ENCODE results near the gene ARL3. TPM values are rescaled to one million over a fixed set of nuclear protein-coding genes. Genes with fewer than 3 reads are reported as not detected.

ARL3 gene
- total RNA-seq, 1 donor from 2014 or later: 4.4 TPM

Other genes starting within 250 kb of the ARL3 start
- gene ACTR1A, start 211.7 kb downstream of the ARL3 start, total RNA-seq: 143 and 183 TPM in 2 replicates
- gene SUFU, start 210.4 kb downstream of the ARL3 start, total RNA-seq: 3.1 and 6.4 TPM in 2 replicates
- gene TRIM8, start 69.9 kb downstream of the ARL3 start, total RNA-seq: 38.4 and 82.4 TPM in 2 replicates
- 6.8 and 6.9 TPM in 2 replicates for gene SFXN2, start 239 bp upstream of the ARL3 start, total RNA-seq
- 35.8 and 81.3 TPM in 2 replicates for gene WBP1L, start 29.6 kb upstream of the ARL3 start, total RNA-seq
- under 0.01 TPM in 1 of 2 replicates, not detected in the other for gene CYP17A1, start 123.0 kb upstream of the ARL3 start, total RNA-seq
- 25.4 and 52.6 TPM in 2 replicates for gene BORCS7, start 139.9 kb upstream of the ARL3 start, total RNA-seq
- gene AS3MT, start 155.1 kb upstream of the ARL3 start, total RNA-seq: 0.64 and 0.76 TPM in 2 replicates
- 1.2 and 3.4 TPM in 2 replicates for gene CNNM2, start 203.9 kb upstream of the ARL3 start, total RNA-seq